ENCODE data around the gene IGFALS.
A peak's percentile ranks its signal among the peaks of the same experiment; 100 is the strongest.

IGFALS gene

GRCh38 chr16:1828645-1829410 lies 35.3 kb upstream of the IGFALS start:
- H3K4me3 ChIP-seq (ENCODE audit: low read depth, low read length): no peak overlapping the region
- TF ChIP-seq, protein P1, sequence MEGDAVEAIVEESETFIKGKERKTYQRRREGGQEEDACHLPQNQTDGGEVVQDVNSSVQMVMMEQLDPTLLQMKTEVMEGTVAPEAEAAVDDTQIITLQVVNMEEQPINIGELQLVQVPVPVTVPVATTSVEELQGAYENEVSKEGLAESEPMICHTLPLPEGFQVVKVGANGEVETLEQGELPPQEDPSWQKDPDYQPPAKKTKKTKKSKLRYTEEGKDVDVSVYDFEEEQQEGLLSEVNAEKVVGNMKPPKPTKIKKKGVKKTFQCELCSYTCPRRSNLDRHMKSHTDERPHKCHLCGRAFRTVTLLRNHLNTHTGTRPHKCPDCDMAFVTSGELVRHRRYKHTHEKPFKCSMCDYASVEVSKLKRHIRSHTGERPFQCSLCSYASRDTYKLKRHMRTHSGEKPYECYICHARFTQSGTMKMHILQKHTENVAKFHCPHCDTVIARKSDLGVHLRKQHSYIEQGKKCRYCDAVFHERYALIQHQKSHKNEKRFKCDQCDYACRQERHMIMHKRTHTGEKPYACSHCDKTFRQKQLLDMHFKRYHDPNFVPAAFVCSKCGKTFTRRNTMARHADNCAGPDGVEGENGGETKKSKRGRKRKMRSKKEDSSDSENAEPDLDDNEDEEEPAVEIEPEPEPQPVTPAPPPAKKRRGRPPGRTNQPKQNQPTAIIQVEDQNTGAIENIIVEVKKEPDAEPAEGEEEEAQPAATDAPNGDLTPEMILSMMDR (IDR thresholded peaks at IDR 0.05; ENCODE audit: low read depth, low read length, missing control alignments): no peak
- DNase-seq (ENCODE audit: low read depth): no peak

- TF ChIP-seq, protein P1 (IDR thresholded peaks at IDR 0.05; ENCODE audit: low read depth, low read length, missing control alignments): no peak
- peak; percentile 78 for DNase-seq (ENCODE audit: low read depth)
- H3K4me3 ChIP-seq (ENCODE audit: low read depth, low read length): peak within 1 kb of the TSS; percentile 95
These were observed 33.4 kb upstream of the IGFALS start, which contains the start of the genes FAHD1 and HAGH for GRCh38 chr16:1826691-1827573. FAHD1 (plus strand) TSS chr16:1827206; CDS start chr16:1827239, 33 bp downstream. HAGH (minus strand) TSS chr16:1826825; CDS start chr16:1826787, 38 bp downstream.

DNA sequence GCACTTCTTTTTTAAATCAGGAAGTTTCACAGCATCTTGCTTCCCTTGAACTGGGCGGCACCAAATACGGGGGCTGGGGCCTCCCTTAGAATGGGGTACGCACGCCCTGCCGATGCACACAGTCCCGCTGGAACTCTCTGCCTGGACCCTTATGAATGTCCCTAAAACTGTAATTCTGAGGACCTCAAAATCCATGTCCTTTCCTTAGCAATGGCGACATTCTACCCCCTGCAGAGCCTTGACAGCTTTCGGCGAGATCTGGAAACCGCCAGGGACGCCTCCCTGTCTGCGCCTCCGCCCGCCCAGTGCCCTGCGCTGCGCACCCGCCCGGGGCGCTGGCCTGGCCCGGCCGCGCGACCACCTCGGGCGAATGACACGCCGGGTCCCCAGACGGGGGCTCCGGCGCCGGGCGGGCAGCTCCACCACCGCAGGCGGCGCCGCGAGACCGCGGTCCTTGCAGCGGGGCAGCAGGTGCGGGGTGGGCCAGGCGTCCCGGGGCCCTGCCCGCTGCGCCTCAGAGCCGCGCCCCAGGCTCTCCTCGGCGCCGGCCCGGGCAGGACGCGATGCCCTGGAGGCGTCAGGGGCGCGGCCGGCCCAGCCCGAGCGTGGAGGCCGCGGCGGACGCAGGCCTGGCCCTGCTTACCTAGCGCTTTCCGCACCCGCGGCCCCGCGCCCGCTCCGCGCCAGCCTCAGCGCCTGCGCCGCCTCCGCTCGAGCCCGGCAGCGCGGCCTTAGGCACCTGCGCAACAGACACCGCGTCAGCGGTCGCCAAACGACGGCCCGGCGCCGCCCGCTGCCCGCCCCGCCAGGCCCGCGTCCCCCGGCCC lies 32.6 kb upstream of the IGFALS start:
- H3K4me3 ChIP-seq (ENCODE audit: low read depth, low read length): peak overlapping the region; percentile 95
- DNase-seq (ENCODE audit: low read depth): no peak
- TF ChIP-seq, protein P1 (IDR thresholded peaks at IDR 0.05; ENCODE audit: low read depth, low read length, missing control alignments): peak; percentile 7

DNA sequence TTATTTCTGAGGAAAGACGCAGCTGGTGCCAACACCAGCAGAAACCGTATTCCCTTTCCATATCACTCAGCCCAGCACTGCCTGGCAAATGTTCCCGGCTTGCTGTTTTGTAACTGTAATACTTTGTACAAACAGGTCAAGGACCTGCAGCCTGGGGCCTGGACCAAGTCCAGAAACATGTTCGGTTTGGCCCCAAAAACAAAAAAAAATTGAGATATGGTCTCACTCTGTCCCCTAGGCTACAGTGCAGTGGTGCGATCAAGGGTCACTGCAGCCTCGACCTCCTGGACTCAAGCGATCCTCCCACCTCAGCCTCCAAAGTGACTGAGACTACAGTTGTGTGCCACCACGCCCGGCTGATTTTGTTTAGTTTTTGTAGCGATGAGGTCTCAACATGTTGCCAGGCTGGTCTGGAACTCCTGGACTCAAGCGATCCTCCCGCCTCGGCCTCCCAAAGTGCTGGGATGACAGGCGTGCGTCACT lies 31.9 kb upstream of the IGFALS start:
- TF ChIP-seq, protein P1 (IDR thresholded peaks at IDR 0.05; ENCODE audit: low read depth, low read length, missing control alignments): no peak
- peak overlapping the region; percentile 95 for H3K4me3 ChIP-seq (ENCODE audit: low read depth, low read length)
- no peak for DNase-seq (ENCODE audit: low read depth)

DNA sequence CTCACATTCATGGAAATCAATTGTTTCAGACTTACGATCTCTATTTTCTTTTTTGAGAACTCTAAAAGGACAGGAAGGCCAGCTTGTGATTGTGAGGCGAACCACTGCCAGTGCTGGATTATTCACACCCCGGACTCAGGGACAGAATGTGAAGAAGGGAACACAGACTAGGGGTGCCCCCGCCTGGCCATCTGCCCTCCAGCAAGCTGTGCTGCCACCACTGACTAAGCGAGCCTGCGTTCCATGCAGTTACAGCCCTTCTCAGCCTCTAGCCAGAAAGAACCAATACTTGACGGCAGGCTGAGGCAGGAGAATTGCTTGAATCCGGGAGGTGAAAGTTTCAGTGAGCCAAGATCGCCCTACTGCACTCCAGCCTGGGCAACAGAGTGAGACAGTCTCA lies 30.3 kb upstream of the IGFALS start:
- TF ChIP-seq, protein P1 (IDR thresholded peaks at IDR 0.05; ENCODE audit: low read depth, low read length, missing control alignments): peak; percentile 26
- no peak overlapping the region for H3K4me3 ChIP-seq (ENCODE audit: low read depth, low read length)
- no peak for DNase-seq (ENCODE audit: low read depth)

GRCh38 chr16:1822801-1823200 lies 29.3 kb upstream of the IGFALS start:
- TF ChIP-seq, protein P1 (IDR thresholded peaks at IDR 0.05; ENCODE audit: low read depth, low read length, missing control alignments): no peak
- H3K4me3 ChIP-seq (ENCODE audit: low read depth, low read length): no peak overlapping the region
- no peak for DNase-seq (ENCODE audit: low read depth)
